SU-DHL-6 (cell line): ENCODE data around the gene STX3.

Experiments
- CTCF ChIP-seq: fragments of 200-600 bp; sonication (generic); IDR thresholded peaks from one replicate; pipeline ENCODE4 v1.5.1; 2017; ENCODE audit warnings: antibody characterized with exemption, mild to moderate bottlenecking, low read length, moderate library complexity; ENCODE audit not compliant: insufficient read depth, poor library complexity, severe bottlenecking
- EZH2phosphoT487 ChIP-seq: fragments of 200-600 bp; sonication (generic), shearing (Covaris generic); conservative IDR thresholded peaks from 2 replicates; pipeline ENCODE4 v1.6.1; 2018; ENCODE audit warnings: mild to moderate bottlenecking, antibody characterized with exemption, low read length, moderate library complexity, mixed read lengths

- TF ChIP-seq CTCF: no peak
- no peak for TF ChIP-seq EZH2phosphoT487
These were observed 28.5 kb downstream of the STX3 start for GRCh38 chr11:59783632-59784090.
